NOMO-1 treated with DMSO at 0.1 percent for 48 hours (cell line): ENCODE measurements around the gene KITLG.
"Not testable (repeated sequence)": the region's sequence is repeated elsewhere in the genome, so short reads cannot be mapped to it uniquely, and the experiment has no call there.

Source experiments
- DNase-seq: peaks from one replicate; lab custom pipeline; 2025; ENCODE audit not compliant: unreplicated experiment; lab: John Stamatoyannopoulos, UW

KITLG gene, protein sequence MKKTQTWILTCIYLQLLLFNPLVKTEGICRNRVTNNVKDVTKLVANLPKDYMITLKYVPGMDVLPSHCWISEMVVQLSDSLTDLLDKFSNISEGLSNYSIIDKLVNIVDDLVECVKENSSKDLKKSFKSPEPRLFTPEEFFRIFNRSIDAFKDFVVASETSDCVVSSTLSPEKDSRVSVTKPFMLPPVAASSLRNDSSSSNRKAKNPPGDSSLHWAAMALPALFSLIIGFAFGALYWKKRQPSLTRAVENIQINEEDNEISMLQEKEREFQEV

DNA sequence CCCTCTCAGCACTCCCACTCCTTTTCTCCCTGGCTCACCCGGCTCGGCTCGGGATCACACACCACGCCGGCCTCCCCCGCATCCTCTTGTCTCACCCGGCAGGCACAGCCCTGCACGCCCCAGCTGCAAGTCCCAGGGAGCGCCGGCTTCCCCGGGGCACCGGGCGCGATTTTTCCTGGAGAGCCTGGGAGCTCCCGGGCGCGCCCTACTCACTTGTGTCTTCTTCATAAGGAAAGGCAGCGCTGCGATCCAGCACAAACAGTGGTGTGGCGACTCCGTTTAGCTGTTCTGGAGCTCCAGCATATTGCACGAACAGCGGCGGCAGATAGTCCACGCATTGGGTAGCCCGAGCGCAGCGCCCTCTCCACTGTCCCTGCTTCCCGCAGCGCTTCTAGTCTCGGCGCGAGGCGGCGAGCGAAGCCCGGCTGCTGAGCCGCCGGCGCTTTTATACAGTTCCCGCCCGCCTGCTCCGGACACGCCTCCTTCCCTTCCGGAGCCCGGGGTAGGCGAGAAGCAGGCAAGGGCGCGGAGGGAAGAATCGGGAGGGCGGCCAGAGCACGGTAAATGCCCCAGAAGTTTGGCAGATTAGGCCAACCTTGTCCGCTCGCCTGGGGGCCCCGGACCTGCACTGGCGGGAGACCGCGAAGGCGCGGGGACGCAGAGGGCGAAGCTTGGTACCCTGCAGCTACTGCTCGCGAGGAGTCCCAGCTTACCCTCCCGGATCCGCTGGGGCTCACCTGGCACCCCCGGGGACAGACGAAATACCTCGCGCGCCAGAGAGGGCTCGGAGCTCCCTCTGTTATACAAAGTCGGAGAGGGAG lies at the start of gene KITLG:
Gene KITLG (minus strand): TSS at position 421 of the 821 bp plus-strand sequence. CDS start 193 bp downstream, at position 228.
- peak; percentile 68 for DNase-seq

DNA sequence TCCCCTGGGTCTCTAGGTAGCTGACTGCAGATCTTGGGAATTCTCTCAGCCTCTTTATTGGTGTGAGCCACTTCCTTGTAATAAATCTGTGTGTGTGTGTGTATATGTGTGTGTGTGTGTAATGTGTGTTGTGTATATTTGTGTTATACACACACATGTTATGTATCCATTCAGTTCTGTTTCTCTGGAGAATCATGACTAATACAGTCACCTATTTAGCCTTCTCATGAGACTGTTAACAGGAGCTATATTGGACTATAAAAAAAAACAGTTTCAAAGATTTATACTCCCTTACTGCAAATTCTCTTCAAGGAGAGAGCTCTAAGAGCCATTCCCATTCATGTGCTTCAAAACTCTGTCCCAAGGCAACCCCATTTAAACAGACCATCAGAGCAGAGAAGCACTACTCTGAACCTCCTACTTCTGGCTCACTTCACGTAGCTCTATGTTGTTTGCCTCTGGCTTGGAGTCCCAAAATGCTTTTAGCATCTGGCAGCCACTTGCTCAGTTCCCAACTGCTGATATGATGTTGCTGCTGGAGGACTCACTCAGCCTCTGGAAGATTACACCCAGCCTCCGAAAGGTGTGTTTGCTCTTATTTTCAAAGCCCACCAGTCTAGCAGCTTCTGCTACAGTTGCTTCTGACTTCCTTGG lies 48.7 kb upstream of the KITLG start:
- no peak for DNase-seq

DNA sequence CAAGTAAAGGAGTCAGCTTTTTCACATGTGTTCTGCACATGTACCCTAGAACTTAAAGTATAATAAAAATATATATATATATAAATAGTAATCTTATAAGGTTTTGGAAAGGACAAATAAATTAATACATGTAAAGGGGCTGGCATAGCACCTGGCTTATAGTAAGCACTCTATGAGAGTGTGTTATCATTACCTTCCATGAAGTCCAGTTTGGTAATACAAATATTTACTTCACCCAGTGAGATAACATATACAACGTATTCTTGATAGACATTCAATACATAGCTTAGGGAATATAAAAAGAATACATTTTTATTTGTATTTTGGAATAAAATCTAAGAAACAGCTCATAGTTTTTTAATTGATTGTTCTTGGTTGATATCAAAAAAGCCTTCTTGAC lies 47.8 kb upstream of the KITLG start:
- not testable (repeated sequence) for DNase-seq

DNA sequence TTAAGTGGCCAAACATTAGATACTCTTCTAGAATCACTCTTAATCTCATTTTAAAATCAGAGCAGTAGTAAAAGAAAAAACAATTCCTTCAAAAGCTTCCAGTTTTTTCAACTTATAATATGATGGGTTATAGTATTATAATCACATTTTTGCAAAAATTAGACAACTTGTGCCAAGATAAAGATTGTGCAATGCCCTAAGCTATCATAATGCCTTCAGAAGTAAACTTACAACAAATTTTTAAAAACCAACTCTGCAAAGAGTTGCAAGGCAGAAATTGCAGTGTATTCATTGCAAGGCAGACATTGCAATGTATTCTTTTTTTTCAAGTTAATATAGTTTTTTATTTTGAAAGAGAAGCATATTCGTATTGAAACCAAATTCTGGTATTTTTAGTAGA lies 47.2 kb upstream of the KITLG start:
- DNase-seq = no peak

DNA sequence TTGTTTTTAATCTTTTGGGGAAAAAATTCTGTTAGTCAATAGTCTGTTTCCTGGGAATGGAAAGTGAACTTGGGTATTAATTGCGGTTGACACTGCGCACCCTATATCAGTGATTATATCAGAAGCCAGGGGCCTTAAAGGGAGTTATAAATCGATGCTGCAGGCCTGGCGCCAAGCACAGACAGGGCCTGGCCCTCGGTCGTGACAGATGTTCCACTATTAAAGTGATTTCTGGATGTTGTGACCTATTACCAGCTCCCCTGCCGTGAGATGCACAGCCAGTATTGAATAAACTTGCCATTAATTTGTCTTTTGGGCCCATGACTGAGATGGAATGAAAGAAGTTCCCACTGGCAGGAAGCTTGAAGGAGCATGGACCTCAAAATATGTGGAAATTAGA lies 45.1 kb upstream of the KITLG start:
- no peak for DNase-seq

DNA sequence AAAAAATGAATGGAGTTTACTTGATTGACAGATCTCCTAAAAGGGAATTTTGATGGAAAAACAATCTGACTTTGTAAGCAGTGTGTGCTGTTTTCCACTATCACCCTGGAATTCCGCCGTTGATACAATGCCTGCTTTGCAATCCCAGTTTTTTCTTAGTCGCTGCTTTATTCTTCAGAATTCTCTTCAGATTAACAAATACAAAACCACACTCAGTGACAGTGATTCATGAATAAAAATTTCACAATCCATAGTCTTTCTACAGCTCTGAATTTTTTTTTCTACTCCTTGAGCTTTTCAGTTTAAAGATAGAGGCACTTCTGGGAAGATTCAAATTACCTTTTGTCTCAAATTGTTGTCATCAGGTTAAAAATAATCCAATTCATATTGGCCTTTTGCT lies 44.6 kb upstream of the KITLG start:
- DNase-seq = peak; percentile 11

DNA sequence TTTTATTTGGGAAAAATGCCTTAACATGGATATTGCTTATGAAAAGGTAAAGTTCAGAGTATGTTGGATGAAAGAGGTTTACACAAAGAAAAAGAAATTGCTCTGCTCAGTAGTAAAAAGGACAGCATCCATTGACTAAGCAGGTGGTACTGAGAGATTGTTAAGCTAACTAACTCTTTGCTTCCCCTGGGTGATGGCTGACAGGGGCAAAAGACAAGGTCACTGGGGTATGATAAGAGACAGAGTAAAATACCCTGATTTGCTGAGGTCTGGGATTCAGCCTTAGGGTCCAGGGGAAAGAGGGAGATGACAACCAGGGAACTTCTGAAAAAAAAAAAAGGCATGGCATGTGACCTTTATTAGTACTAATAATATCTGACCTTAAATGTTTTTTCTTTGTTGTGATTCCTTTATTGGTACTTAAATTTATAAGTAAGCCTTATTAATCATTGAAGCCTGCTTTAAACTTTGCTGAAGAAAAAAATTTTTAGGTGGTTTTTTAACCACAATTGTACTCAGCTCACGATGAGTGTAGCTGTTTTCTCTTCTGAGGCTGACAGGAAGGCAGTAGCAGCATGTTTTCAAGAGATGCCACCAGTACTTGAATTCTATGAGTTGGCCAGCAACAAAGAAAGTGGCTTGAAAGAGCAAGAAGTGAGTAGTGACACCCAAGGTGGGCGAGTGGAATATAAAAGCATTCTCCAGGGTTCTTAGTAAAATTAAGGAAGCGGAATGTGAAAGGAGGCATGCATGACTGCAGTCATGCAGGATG lies 43.7 kb upstream of the KITLG start:
- DNase-seq = no peak

DNA sequence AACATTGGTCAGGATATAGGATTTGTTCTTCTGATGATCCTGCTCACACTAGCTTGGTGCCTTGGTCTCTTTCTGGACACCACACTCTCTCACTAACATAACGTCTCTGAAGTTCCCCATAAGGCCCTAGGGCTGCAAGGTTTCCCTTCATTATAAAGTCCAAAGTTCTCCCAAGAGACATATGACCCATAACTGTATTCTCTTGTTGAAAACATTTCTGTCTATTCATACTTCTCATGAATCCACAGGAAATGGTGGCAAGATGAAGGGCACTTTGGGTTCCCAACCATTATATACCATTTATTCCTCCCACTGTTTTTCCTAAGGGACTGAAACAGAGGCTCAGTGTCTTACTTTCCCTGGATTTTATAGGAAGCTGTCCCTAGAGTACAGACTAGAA lies 37.1 kb upstream of the KITLG start:
- DNase-seq = no peak

DNA sequence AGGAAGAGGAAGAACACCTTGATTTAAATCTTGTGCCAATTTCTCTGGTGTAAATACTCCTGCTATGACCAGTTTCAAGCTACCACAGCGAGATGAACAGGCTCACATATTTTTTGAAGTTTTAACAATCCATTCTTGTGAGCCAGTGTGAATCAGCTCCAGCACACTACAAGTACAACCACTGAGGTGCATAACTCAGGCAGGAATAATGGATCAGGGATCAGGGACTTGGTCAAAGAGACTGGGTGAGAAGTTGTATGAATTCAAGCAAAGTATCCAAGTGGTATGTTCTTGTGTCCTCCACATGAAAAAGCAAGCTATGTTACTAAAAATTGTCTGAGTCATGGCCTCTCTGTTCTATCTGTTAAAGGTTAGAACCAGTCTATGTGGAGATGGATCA lies 35.2 kb upstream of the KITLG start:
- DNase-seq = no peak

DNA sequence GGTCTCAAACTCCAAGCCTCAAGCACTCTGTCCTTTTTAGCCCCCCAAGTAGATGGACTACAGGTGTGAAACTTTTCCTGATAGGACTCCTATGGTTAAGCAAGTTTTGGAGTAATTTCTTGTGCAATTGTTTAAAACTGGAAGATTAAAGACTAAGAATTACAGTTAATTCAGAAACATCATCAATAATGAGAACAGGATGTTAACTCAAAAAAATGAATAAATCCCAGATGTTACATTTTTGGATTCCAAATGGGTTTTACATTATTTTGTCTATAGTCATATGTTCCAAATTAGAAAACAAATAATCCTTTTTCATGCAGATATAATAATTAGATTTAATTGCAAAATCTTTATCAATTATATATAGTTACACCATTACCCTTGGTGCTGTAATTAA lies 24.4 kb upstream of the KITLG start:
- DNase-seq = no peak

DNA sequence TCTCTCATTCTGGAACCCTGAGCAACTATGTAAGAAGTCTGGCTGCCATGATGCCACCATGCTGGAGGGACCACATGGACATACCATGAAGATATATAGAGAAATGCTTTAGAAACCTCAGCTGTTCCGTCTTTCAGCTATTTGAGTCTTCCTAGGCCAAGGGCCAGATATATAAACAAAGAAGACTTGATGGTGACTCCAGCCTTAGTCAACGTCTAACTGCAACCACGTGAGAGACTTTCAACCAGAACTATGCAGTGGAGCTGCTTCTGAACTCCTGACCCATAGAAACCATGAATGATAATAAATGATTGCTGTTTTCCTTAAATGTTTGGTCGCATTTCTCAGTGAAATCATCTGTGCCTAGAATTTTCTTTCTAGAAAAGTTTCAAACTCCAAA lies 20.0 kb upstream of the KITLG start:
- DNase-seq = no peak

DNA sequence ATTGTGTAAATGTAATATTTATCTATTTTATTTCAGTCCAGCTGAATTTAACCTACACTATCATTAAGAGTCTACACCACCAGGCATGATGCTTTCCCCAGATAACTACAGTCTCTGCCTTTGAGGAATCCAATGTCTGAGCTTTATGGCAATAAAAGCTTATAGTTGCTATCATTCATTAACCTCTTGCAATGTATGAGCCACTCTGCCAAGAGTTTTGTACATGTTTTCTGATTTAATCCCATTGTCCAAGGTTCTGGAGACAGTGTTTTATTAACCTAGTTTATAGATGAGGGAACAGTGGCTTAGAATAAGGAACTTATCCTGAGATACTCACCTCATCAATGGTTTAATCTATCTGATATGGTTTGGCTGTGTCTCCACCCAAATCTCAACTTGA lies 17.1 kb upstream of the KITLG start:
- no peak for DNase-seq

DNA sequence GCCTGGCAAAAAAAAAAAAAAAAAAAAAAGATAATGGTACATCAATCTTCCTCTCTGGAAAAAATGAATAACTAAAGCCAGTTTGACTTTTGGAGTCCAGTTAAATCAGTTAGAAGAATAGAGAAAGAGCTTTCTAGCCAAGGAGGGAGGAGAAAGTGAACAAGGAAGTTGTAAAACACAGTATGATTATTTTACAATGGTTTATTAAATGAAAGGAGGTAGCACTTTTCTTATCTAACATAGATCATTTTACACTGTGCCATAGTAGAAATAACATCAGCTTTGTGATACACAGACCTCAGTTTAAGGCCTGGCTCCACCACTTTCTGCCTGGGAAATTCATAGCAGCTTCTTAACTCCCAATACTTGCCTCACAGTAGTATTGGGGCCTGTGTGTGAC lies 15.4 kb upstream of the KITLG start:
- DNase-seq = no peak

DNA sequence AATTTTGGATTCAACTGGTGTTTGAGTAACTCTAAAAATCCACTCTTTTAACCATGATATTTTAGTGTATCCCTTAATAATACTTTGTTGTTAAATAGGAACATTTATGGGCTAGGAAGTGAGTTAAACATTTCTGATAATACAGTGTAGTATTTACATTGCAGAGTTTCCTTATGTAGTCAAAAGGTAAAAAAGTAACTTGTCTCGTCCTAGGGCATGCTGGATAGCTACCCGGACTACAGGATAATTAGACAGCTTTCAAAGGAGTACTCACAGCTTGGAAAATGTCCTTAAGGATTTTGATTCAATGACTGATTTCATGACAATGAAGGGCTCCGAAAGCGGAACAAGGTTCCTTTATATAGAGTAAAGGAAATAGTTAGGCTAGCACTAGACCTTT lies 14.5 kb upstream of the KITLG start:
- DNase-seq = no peak

DNA sequence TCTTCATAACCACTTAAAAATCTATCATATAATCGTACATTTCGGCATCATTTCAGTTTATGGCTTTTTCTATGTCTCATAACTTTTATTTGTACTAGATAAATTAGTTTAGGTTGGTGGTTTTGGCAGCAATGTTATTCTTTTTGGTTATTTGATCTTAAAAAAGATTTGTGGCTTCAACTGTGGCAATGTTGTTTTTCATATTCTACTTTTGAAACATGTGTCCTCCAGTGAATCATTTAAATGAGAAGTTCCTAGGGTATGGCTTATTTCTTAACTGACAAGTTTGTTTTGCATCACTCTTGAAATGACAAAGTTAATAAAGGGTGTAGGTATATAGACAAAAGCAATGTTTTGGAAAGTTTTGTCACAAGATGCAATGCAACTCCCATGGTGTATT lies 11.1 kb upstream of the KITLG start:
- no peak for DNase-seq

DNA sequence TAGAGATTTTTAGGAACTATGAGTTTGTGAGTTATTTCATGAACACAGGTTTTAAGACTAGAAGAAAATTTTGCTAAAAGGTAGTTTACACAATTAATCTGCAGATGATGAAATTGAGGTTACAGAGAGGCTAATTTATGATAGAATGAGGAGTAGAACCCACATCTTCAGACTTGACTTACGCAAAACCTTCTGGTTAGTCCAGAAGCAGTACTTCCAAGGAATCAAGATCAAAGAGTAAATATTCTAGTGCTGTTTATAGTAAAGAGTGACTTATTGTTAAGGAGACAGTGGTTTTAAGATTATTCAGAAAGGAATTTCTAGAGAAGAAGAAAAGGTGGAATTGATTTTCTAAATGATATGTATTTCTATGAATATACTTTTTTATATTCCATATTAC lies 10.6 kb upstream of the KITLG start:
- no peak for DNase-seq

DNA sequence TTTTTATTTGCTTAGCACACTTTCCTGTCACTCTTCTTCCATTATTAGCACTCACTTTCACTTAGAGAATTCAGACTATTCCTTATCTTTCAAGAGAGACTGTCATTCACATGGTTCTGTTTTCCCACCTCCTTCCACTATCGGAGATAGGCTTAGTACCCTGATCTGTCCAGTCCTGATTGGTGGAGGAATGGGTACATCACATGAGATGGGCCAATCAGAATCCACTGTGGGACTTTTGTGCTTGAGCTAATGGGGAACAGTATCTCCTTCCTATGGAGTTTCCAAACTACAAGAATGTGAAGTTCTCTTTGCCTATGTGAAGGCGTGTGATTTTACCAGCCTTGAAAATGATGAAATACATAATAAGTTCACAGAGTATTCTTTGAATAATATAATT lies 4.8 kb upstream of the KITLG start:
- DNase-seq = no peak

DNA sequence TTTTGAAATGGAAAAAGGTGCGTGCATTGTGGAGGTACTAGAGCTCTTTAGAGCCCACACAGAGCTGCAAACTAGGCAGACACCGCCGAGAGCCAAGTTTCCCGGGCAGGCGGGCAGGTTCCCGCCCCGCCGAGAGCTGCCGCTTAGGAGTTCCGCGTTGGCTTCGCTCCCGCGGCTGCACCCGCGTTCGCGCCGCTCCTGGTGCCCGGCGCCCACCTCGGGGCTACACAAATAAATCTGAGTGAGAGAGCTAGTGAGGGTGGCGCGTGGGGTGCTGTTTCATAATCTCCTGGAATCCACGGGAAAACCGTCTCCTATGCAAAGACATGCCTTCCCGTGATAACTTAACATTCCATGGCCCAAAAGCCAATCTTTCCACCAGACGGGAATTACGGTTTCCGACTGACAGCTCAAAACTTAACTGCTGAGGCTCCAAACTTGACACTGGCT lies 645 bp downstream of the KITLG start:
- DNase-seq = no peak

DNA sequence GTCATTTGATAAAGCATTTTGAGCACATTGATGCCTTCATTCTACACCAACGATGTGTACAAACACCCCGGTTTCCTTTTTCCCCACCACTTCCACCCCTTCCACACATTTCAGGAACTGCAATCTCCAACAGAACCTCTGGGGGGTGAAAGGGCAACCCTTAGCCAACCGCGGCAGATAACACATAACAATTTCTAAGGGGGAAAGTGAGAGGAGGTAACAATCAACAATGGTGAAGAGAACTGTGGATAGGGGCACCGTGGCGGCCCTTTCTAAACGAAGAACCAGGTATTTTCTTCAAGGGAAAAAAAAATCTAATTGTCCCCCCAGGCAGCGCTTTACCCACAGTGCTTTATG lies 1.1 kb downstream of the KITLG start:
- peak; percentile 43 for DNase-seq

DNA sequence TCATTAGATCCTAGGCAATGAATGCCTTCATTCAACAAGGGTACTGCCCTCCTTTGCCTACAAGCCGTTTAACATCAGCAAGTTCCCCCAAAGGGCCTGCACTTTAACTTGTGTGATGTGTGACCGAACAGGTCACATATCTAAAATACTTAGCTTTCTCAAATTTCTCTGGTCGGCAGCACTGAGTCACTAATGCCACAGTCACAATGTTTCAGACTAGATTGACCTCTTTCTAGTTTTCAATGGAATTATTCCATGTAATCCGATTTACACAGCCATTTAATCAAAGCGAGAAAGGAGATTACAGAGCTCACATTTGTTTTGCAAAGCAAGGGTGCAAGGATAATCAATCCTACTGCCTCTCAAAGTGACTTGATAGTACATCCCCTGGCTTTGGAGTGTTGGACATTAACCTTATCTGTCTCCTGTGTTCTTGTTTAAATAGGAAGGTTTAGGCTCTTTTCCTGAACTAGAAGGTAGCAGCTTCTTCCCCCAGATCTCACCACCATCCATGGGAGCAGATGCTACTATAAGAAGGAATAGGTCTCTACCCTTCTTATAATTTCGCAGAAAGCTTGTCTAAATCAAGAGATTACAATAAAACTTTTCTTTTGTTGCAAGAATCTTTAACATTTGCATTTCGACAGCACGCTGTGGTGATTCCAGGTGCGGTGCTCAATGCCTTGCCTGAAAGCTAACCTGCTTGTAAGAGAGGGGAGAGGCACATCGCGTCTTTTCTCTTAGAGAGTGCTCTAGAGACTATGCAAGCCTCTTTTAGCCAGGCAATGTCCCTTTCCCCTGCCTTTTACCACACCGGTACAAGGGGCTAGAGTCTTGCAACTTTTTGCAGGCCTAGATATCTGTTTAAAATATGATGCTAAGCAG lies 1.8 kb downstream of the KITLG start:
- no peak for DNase-seq
